Suppressor macrophage (primary cell): Measurements from ENCODE around the gene DIAPH2.
"Not testable (repeated sequence)": the region's sequence is repeated elsewhere in the genome, so short reads cannot be mapped to it uniquely, and the experiment has no call there.

Experiments used
- DNase-seq, 4 experiments: peaks; one replicate each; pipeline ENCODE4 v3.0.0-alpha.2; 2020 to 2022

Gene DIAPH2

DNA sequence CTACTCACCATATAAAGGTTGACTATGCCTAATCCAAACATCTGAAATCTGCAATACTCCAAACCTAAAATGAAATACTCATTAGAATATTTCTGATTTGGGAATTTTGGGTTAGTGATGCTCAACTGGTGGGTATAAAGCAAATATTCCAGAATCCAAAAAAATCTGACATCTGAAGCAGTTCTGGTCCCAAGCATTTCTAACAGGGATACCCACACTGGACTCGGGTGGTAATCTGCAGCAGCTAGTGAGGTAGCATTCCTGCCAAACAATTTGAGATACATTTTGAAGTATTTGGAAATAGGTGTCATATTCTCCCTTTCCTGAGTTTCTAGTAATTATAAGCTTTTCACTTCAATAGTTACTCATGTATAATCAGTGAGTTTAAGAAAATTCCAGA lies 149.5 kb downstream of the DIAPH2 start:
- no peak for DNase-seq

DNA sequence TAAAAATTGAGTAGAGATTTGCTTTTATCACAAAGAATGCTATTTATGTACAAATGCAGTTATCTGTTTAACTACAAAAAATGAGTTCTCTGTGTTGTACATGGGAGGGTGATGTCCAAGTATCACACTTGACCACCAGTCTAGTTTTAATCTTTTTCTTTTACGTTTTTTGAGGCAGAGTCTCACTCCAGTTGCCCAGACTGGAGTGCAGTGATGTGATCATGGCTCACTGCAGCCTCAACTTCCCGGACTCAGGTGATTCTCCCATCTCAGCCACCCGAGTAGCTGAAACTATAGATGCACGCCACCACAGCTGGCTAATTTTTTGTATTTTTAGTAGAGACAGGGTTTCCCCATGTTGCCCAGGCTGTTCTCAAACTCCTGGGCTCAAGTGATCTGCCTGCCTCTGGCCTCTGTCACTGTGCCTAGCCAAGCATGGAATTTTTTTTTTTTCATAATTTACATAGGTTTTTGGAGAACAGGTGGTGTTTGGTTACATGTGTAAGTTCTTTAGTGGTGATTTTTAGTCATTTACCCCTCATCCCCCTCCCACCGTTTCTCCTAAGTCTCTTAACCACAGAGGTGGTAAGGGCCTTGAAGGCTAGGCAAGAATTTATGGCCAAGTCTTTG lies 151.1 kb downstream of the DIAPH2 start:
- no peak for DNase-seq

DNA sequence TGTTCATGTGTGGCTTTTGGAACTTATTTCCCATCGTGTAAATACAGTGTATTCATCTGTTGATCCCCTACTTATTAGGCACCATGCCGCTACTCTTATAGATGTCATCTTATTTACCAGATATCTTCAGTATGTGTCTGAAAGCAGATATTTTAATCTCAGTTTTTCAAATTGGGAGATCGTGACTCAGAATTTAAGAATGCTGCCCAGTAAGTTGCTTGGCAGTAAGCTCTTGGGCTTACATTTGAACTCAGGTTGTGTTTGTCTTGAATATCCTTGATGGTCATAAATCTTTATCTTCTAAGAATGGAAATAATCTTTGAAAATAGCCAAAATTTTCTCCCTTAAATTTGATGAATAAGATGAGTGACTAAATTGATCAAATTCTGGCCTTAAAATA lies 153.2 kb downstream of the DIAPH2 start:
- no peak for DNase-seq

DNA sequence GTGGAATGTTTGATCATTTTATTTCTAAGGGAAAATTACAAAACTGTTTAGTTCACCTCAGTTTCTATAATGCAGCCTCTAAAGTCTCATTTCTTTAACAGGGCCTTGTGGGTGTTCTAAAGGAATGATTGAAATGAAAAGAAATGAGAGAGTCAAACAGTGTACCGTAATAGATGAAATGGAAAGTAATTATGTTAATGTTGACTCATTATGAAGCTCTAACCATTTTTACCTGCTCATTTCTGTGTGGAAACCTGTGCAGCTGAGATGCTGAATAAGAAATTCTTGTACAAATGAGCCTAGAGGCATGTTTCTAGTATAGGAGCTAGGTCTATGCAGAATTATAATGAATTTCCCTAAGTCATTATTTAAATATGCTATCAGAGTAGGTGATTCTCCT lies 153.9 kb downstream of the DIAPH2 start:
- no peak for DNase-seq

DNA sequence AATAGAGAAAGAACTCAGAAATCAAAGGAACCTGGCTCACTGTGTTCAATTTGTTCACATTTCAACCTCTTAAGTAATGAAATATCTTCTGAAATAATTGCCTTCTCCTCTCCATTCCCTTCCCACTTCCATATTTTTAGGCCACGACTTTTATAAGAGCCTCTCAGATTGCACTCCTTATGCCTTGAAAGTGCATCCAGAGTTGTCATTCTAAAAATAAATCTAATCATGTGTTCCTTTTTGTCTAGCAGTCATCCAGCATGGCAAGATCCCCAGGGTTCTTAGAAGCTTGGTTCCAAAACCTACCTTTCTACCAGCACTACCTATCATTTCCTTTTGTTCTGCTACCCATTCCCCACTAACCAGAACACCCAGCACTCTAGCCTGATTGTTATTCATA lies 156.7 kb downstream of the DIAPH2 start:
- peak in 1 of 4 experiments; percentile 0 for DNase-seq

DNA sequence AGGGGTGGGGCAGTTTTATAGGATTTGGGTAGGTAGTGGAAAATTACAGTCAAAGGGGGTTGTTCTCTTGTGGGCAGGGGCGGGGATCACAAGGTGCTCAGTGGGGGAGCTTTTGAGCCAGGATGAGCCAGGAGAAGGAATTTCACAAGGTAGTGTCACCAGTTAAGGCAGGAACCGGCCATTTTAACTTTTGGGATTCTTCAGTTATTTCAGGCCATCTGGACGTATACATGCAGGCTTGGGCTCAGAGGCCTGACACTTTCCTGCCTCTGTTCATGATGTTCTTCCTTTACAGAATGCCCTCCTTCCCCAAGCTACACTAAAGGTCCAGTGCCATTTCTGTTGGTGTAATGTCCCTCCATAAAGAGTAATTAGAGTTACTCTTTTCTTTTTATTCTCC lies 157.2 kb downstream of the DIAPH2 start:
- not testable (repeated sequence) for DNase-seq

DNA sequence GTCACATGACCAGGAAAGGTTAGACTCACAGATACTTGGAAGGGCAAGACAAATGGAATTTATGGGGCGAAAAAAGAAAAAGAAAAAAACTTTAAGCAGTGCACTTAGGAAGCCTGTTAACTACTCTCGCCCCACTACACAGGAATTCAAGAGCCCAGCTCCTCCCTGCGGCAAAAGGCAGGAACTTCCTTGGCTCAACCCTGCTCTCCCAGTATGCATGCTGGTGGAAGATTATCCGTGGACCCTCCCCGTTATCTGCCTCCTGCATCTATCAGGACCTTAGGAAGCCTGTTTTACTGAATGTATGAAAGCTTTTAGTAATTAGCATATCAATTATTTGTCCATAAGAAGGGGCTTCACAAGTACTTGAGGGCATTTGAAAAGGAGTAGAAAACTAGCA lies 158.9 kb downstream of the DIAPH2 start:
- DNase-seq, result no peak

DNA sequence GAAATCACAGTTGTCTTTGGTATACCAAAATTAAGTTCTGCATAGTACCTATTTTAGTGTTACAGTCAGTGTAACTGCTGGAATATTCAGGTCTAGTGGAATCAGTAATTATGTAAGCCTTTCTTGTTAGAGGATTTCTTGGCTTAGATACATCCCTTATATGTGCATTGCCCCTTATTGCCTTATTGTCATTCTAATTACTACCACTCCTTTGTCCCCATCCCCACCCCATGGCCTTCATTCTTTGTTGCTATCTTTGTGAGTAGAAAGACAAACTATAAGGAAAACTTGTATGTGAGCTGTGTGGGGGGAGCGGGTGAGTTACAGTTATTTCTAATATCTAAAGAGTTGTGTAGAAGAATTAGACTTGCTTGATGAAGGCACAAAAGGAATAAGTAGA lies 162.2 kb downstream of the DIAPH2 start:
- no peak for DNase-seq

DNA sequence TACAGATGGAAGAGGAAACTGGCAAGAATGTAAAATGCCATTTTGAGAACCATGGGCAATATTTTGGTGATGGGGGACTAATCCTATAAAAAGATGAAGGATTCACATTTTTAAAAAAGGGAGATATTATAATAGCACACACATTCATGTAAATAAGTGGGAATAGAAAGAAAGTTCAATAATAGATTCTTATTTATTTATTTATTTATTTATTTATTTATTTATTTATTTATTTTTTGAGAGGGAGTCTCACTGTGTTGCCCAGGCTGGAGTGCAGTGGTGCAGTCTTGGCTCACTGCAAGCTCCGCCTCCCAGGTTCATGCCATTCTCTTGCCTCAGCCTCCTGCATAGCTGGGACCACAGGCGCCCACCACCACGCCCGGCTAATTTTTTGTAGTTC lies 174.8 kb downstream of the DIAPH2 start:
- not testable (repeated sequence) for DNase-seq

DNA sequence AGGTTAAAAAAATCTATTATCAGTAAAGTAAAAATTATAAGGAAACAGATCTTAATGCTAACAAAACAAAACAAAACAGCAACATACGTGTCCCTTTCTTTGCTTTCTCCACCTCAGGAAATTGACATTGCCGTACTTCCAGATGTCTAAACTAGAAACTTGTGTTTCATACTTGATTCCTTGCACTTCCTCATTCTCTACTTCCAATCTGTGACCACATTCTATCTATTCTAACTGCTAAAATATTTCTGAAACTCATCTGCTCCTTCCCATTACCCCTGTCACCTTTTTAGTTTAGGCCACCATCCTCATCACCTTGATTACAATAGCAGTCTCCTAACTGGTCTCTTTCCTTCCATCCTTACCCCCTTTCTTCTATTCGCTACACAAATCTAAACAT lies 176.6 kb downstream of the DIAPH2 start:
- peak in 2 of 4 experiments; percentile 0 to 22 for DNase-seq

DNA sequence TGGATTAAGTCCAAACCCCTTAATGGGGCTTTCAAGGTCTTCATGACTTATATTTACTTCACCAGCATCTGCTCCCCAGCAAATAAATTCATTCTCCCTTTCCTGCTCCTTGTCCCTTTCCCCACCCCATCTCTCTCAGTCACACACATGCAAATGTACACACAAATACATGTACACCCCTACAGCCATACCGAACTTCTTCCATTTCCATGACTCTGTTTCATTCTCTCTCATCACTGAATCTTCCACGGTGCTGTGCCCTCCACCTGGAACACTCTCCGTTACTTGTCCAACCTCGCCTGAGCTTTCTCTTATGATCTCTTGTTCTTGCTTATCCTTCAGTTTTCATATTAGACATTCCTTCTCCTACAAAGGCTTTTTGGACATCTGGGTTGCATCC lies 177.0 kb downstream of the DIAPH2 start:
- no peak for DNase-seq

DNA sequence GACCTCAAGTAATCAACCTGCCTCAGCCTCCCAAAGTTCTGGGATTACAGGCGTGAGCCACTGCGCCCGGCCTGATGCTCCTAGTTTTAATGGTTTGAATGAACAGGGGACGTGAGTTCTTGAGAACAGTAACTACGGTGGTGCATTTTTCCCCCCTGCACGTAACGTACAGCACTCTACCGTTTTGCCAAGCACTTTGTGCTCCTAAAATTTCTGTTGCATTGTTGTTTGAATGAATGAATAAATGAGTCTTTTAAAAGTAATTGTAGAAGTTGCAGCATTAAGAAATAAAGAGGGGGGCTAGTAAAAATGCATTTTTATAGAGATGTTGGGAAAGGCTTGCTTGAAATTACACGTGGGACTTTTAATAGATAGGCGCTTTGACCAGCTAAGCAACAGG lies 199.0 kb downstream of the DIAPH2 start, which contains the start of gene RPA4:
Gene RPA4 (plus strand): TSS at position 301 of the 400 bp plus-strand sequence. CDS start 403 bp downstream, outside the sequence.
- DNase-seq, result no peak

DNA sequence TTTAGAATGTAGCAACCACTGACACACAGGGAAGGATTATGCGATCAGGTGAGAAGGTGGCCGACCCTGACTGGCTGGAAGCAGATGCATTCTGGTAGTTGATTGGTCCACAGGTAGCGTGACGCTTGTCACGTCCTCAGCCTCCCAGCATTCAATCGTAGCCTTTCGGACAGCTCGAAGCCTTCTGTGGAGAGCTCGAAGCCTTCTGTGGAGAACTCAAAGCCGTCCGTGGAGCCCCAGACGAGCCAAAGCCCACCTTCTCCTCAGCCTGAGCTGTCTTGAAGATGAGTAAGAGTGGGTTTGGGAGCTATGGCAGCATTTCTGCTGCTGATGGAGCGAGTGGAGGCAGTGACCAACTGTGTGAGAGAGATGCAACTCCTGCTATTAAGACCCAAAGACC lies 199.4 kb downstream of the DIAPH2 start:
- no peak for DNase-seq

DNA sequence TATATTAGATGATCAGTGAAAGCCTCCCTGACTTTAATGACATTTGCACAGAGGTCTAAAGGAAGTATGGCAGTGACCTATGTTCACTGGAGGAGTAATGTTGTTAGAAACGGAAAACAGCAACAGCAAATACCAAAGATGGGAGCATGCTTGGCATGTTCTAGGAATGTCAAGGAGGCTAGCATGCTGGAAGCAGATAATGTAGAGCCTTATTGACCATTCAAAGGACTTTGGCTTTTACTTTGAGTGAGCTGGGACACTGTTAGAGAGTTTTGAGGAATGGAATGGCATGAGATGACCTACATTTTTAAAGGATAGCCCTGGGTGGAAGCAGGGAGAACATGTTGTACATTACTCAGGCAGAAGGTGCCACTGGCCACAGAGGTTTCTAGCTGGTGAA lies 205.1 kb downstream of the DIAPH2 start:
- DNase-seq, result no peak

DNA sequence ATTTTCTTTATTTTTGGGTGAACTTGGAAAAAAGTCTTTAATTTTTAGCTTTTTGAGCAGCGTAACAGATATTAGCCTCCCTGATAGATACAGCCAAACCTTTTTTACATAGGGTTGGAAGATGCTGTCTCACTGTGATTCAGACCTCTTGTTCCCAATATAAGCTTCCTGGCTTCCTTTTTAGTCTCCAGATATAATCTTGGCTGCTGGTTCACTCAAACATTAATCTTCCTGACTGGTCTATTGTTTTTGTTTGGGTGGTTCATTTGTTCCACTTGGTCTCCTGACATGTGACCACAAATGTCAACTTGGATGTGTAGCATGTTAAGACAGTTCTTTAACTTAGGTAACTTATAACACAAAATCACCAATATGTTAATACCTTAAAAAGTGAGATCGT lies 222.1 kb downstream of the DIAPH2 start:
- no peak for DNase-seq

DNA sequence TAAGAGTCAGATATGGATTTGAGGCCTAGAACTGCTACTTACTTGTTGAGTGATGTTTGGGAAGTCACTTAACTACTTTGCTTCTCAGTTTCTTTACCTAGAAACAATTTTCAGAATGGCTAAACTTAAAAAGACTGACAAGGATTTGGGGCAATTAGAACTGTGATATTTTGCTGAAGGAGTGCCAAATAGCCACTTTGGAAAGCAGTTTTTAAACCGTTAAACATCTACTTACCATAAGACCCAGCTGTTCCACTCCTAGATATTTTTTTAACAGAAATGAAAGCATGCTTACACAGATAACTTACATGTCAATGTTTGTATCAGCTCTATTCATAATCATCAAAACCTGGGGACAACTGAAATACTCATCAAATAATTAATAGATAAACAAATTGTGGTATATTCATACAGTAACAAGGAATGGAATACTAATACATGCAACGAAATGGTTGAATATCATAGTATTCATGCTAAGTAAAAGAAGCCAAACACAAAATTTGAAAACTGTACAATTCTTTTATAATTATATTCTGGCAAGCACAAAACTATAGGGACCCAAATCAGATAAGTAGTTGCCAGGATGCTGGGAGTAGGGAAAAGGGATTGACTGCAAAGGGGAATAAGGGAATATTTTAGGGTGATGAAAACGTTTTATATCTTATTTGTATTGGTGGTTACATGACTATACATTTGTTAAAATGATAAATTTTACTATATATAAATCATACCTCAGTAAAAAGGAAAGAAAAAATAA lies 223.1 kb downstream of the DIAPH2 start:
- no peak for DNase-seq

DNA sequence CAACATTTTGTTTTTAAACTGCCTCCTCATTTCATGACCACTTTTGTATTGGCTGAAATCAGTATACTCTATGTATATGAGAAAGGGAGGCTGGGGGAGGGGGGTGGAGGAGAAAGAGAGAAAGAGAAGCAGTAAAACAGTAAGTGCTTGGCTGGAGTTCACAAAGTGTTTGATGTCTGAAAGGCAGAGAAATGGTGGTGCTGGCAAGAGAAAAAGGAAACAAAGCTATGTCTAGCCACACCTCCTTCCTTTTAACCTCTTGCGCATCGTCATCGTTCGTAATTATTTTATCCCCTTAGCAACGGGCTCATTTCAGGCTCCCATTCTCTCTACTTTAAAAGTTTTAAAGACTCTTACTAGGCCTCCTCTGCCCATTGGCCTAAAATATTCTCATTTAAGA lies 224.6 kb downstream of the DIAPH2 start:
- DNase-seq, result no peak

DNA sequence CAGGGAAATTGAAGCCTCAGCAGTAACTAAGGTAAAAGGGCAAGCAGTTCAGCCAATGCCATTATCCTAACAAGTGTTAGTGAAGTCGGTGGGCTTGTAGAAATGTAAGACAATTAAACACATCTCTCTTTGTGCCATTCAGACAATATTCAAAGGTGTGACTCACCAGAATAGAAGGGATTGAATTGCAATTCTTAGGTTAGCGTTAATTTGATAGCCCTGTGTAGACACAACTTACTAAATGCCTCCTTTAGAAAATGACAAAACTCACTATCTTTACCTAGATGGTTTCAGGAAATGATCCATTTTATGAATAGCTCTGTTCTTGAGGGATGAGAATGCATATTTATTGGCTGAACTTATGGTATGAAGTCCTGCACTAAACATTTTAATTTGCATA lies 234.2 kb downstream of the DIAPH2 start:
- no peak for DNase-seq

DNA sequence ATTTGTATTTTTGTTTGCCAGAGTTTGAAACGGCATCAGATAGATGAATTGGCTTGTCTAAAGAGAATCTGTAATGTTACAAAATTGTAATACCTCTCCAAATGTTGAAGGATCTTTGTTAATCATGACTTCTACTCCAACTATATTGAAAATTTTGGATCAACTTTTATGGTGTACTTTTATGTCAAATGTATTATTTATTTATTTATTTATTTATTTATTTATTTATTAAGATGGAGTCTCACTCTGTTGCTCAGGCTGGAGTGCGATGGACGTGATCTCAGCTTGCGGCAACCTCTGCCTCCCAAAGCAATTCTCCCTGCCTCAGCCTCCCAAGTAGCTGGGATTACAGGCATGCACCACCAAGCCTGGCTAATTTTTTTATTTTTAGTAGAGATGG lies 235.0 kb downstream of the DIAPH2 start:
- DNase-seq, result no peak

DNA sequence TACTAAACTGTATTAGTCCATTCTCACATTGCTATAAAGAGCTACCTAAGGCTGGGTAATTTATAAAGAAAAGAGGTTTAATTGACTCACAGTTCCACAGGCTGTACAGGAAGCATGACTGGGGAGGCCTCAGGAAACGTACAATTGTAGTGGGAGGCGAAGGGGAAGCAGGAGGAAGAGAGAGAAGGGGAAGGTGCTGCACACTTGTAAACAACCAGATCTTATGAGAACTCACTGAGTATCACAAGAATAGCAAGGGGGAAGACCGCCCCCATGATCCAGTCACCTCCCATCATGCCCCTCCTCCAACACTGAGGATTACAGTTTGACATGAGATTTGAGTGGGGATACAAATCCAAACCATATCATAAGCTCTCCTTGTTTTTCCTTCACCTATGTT lies 239.9 kb downstream of the DIAPH2 start:
- DNase-seq, result peak in 3 of 4 experiments; percentile 6 to 27 (median 13)

DNA sequence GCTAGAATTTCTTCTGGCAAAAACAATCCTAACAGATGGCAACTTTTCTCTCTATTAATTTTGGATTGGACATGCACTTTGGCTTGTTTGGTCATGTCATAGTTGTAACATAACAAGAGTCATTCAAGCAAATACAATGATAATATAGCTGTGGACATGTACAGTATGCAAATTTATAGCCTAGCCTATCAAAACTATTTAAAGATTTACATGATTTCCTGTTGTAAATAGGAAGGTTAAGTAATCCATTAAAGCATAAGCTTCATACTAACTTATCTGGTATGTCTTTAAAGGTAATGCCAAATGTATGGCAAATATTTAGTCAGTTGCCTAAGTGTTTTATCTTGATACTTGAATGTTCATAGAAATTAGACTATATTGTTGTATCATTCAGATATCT lies 244.4 kb downstream of the DIAPH2 start:
- no peak for DNase-seq

DNA sequence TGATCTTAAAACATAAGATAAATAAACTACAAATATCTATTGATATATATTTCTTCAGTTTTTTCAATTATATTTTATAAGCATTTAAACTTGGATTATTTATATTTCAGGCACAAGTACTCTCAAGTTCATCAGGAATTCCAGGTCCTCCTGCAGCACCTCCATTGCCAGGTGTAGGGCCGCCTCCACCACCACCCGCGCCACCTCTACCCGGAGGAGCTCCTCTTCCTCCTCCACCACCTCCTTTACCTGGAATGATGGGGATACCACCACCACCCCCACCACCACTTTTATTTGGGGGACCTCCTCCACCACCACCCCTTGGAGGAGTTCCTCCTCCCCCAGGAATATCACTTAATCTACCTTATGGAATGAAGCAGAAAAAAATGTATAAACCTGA lies 273.1 kb downstream of the DIAPH2 start:
- no peak for DNase-seq

DNA sequence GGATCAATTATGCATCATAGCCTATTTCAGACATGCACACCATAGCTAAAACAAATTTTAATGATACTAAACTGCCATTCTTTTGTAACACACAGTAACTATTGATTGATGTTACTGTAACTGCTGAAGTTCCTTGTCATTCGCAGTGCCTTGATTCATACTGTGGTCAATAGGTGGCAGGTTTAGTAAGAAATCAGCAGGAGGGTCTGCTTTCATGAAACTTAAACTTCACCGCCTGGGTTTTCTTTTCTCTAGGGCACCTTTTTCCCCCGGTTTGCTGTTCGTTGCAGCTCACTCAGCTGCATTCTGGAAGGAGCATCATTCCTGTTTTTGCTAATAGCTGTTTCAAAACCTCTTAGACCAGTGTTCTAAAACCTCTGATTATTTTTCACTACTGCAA lies 287.2 kb downstream of the DIAPH2 start:
- no peak for DNase-seq

DNA sequence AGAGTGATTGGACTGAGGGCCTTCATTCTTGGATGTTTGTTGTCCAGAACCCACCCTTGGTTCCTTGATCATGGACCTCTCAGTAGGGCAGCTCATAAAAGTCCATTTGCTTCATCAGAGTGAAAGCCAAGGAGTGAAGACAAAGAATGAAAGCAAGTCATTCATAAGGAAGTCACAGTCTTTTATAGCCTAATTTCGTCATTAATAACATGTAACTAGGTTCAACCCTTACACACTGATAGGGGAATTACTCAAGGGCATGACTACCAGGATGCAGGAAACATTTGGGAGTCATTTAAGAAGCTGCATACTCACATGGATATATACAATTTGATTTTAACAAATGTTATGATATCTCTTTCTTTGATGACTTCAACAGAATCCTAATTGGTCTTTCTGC lies 294.3 kb downstream of the DIAPH2 start:
- DNase-seq, result no peak

DNA sequence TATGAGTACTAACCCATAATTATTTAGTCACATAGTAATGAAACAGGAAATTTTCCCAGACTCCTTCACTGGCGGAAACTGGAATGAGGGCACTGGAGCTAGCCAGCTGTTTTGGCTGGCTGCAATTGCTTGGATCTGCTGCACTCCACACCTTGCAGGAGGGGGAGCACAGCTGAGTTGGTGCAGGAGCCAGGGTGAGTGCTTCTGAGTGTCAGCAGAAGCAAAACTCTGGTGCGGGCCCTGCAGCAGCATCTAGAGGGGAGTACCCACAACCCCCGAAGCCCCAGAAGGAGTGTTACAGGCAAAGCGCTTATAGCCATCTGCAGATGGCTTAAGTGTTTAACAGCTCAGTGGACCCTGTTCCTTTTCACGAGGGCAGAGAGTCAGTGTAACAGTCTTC lies 295.1 kb downstream of the DIAPH2 start:
- DNase-seq, result no peak
